Ectodermal cell (in vitro differentiated cells): Measurements from ENCODE around the gene NRP1.

Source experiments
- H3K27ac ChIP-seq: 2 replicates; pipeline ENCODE4 v1.7.0; 2013; ENCODE audit warnings: mild to moderate bottlenecking, low read depth, low read length; ENCODE audit not compliant: insufficient read depth, poor library complexity, severe bottlenecking
- H3K27me3 ChIP-seq: 2 replicates; pipeline ENCODE4 v1.7.0; 2013; ENCODE audit warnings: mild to moderate bottlenecking, low read length; ENCODE audit not compliant: insufficient read depth, control insufficient read depth, poor library complexity, severe bottlenecking
- H3K36me3 ChIP-seq: one replicate; pipeline ENCODE4 v1.7.0; 2013; ENCODE audit warnings: low read length; ENCODE audit not compliant: control insufficient read depth, insufficient read depth
- H3K4me1 ChIP-seq: one replicate; pipeline ENCODE4 v1.7.0; 2013; ENCODE audit warnings: low read length; ENCODE audit not compliant: control insufficient read depth, insufficient read depth
- H3K4me3 ChIP-seq: 2 replicates; pipeline ENCODE4 v1.7.0; 2013; ENCODE audit warnings: low read depth, low read length, control low read depth; ENCODE audit not compliant: insufficient read depth
- H3K9me3 ChIP-seq: 2 replicates; pipeline ENCODE4 v1.7.0; 2013; ENCODE audit warnings: mild to moderate bottlenecking, low read length, moderate library complexity; ENCODE audit not compliant: control insufficient read depth
- WGBS, 2 experiments: methylation state at CpG; one replicate each; pipeline ENCODE4 v1.1.7; 2013; ENCODE audit warnings: missing lambda C conversion rate in 2 of 2; 5-methylcytosine and 5-hydroxymethylcytosine counted together

Gene NRP1

GRCh38 chr10:33253411-33253810 is 81.1 kb downstream of the NRP1 start:
- Histone ChIP-seq H3K36me3 (no peaks in the 10 kb centered on the region), H3K4me1 (peaks cover 1% of the 10 kb centered on the region), H3K4me3 (no peak overlapping the region), H3K9me3 (no peaks in the 10 kb centered on the region), H3K27ac (no peak overlapping the region), H3K27me3 (no peaks in the 10 kb centered on the region)
- WGBS, 2 experiments, result 91 to 97% methylated on average over 4 of the region's 4 CpGs

GRCh38 chr10:33252794-33253203 is 81.7 kb downstream of the NRP1 start:
- whole genome bisulfite sequencing, 2 experiments, result 86 to 87% methylated on average over 1 to 3 of the region's 3 CpGs
- Histone ChIP-seq H3K4me3 (no peak overlapping the region), H3K9me3 (no peaks in the 10 kb centered on the region), H3K27me3 (no peaks in the 10 kb centered on the region), H3K27ac (no peak overlapping the region), H3K36me3 (no peaks in the 10 kb centered on the region), H3K4me1 (no peaks in the 10 kb centered on the region)

GRCh38 chr10:33252324-33252723 is 82.1 kb downstream of the NRP1 start:
- Histone ChIP-seq H3K9me3 (no peaks in the 10 kb centered on the region), H3K27ac (no peak overlapping the region), H3K36me3 (no peaks in the 10 kb centered on the region), H3K4me3 (no peak overlapping the region), H3K27me3 (no peaks in the 10 kb centered on the region), H3K4me1 (no peaks in the 10 kb centered on the region)
- 94 to 95% methylated on average over 12 of the region's 12 CpGs for WGBS, 2 experiments

GRCh38 chr10:33249659-33250345 is 84.7 kb downstream of the NRP1 start:
- no peak overlapping the region for H3K4me3 ChIP-seq
- H3K36me3 ChIP-seq, result no peaks in the 10 kb centered on the region
- no peaks in the 10 kb centered on the region for H3K9me3 ChIP-seq
- no peaks in the 10 kb centered on the region for H3K4me1 ChIP-seq
- 95% methylated on average over 6 to 7 of the region's 7 CpGs for WGBS, 2 experiments
- H3K27ac ChIP-seq, result no peak overlapping the region
- no peaks in the 10 kb centered on the region for H3K27me3 ChIP-seq

GRCh38 chr10:33249137-33249536 is 85.3 kb downstream of the NRP1 start:
- Histone ChIP-seq H3K4me3 (no peak overlapping the region), H3K27me3 (no peaks in the 10 kb centered on the region), H3K4me1 (no peaks in the 10 kb centered on the region), H3K9me3 (no peaks in the 10 kb centered on the region), H3K27ac (no peak overlapping the region), H3K36me3 (no peaks in the 10 kb centered on the region)
- WGBS, 2 experiments, result 93 to 95% methylated on average over 8 of the region's 8 CpGs

GRCh38 chr10:33248638-33249037 is 85.8 kb downstream of the NRP1 start:
- no peaks in the 10 kb centered on the region for H3K27me3 ChIP-seq
- no peak overlapping the region for H3K4me3 ChIP-seq
- 100% methylated on average over 1 of the region's 1 CpG for WGBS, 2 experiments
- H3K4me1 ChIP-seq, result no peaks in the 10 kb centered on the region
- no peak overlapping the region for H3K27ac ChIP-seq
- no peaks in the 10 kb centered on the region for H3K9me3 ChIP-seq
- H3K36me3 ChIP-seq, result no peaks in the 10 kb centered on the region

GRCh38 chr10:33247221-33247922 is 87.1 kb downstream of the NRP1 start:
- Histone ChIP-seq H3K27ac (no peak overlapping the region), H3K4me3 (no peak overlapping the region), H3K9me3 (no peaks in the 10 kb centered on the region), H3K36me3 (no peaks in the 10 kb centered on the region), H3K4me1 (no peaks in the 10 kb centered on the region), H3K27me3 (no peaks in the 10 kb centered on the region)
- 96% methylated on average over 11 of the region's 11 CpGs for WGBS, 2 experiments

GRCh38 chr10:33245343-33245742 is 89.1 kb downstream of the NRP1 start:
- no peaks in the 10 kb centered on the region for H3K27me3 ChIP-seq
- no peaks in the 10 kb centered on the region for H3K36me3 ChIP-seq
- no peak overlapping the region for H3K4me3 ChIP-seq
- no peaks in the 10 kb centered on the region for H3K9me3 ChIP-seq
- peaks cover 4% of the 10 kb centered on the region for H3K4me1 ChIP-seq
- 86 to 90% methylated on average over 1 of the region's 1 CpG for WGBS, 2 experiments
- H3K27ac ChIP-seq, result no peak overlapping the region

- no peaks in the 10 kb centered on the region for H3K36me3 ChIP-seq
- no peak overlapping the region for H3K27ac ChIP-seq
- 88 to 89% methylated on average over 2 of the region's 2 CpGs for WGBS, 2 experiments
- H3K4me1 ChIP-seq, result peaks cover 4% of the 10 kb centered on the region
- H3K27me3 ChIP-seq, result no peaks in the 10 kb centered on the region
- no peaks in the 10 kb centered on the region for H3K9me3 ChIP-seq
- H3K4me3 ChIP-seq, result no peak overlapping the region
Observed at GRCh38 chr10:33244354-33244967, 90.0 kb downstream of the NRP1 start.

- peaks cover 4% of the 10 kb centered on the region for H3K4me1 ChIP-seq
- no peaks in the 10 kb centered on the region for H3K36me3 ChIP-seq
- H3K4me3 ChIP-seq, result no peak overlapping the region
- H3K27me3 ChIP-seq, result no peaks in the 10 kb centered on the region
- WGBS, 2 experiments, result 60 to 91% methylated on average over 2 of the region's 2 CpGs
- no peaks in the 10 kb centered on the region for H3K9me3 ChIP-seq
- no peak overlapping the region for H3K27ac ChIP-seq
Observed at GRCh38 chr10:33243703-33244102, 90.8 kb downstream of the NRP1 start.
